Measurements from ENCODE around the gene ALG5. TPM values are rescaled to one million over a fixed set of nuclear protein-coding genes. Genes with fewer than 3 reads are reported as not detected.

The ALG5 gene
- total and polyA plus RNA-seq, 2 of the 4 experiments (the other 2 are of a cell fraction), result 19.4 to 21.9 TPM

GRCh38 chr13:36903925-36904595 is 95.1 kb downstream of the ALG5 start:
- ChIA-PET POLR2A (ENCODE audit: unreplicated experiment) (no interaction called here), CTCF (interaction anchor here (1.0 kb wide), 1 partner anchor 12 kb away, joined by 3 read pairs; no protein-coding TSS in a partner anchor)
- Histone ChIP-seq H3K4ac (ENCODE audit: low read depth, low read length) (no peak overlapping the region), H2BK20ac (ENCODE audit: low read depth, low read length) (no peak overlapping the region), H3K36me3 (ENCODE audit: control insufficient read depth, insufficient read depth, low read length) (peaks cover 2% of the 10 kb centered on the region), H3K4me3 (ENCODE audit: insufficient read depth, low read depth, low read length) (no peak overlapping the region), H2BK120ac (ENCODE audit: low read depth, low read length) (no peak overlapping the region), H3K14ac (replicated peaks; ENCODE audit: low read depth, low read length) (no peak overlapping the region), H3K27me3 (ENCODE audit: control insufficient read depth, insufficient read depth, low read length) (no peaks in the 10 kb centered on the region), H3K23ac (ENCODE audit: low read depth, low read length) (no peak overlapping the region), H4K20me1 (ENCODE audit: insufficient read depth, low read length) (no peaks in the 10 kb centered on the region), H2AK9ac (replicated peaks; ENCODE audit: low read depth, low read length, poor library complexity) (peak overlapping the region; percentile 33), H3K18ac (ENCODE audit: low read depth, low read length) (no peak overlapping the region), H3K56ac (ENCODE audit: extremely low read depth, insufficient read depth, low read length) (no peak overlapping the region), H3K9ac (ENCODE audit: low read depth, low read length) (no peak overlapping the region), H2BK15ac (ENCODE audit: low read depth, low read length) (no peak overlapping the region), H3K27ac (ENCODE audit: insufficient read depth, low read length) (no peak overlapping the region), H2AK5ac (ENCODE audit: low read depth, low read length) (no peak overlapping the region), H3K79me1 (ENCODE audit: low read depth in 1 of 2, low read length in 2 of 2) (peaks cover 23 to 50% of the 10 kb centered on the region in 2 experiments), H3K4me2 (ENCODE audit: low read depth, low read length) (no peak overlapping the region), H4K8ac (ENCODE audit: low read depth in 2 of 2, low read length in 2 of 2) (no peak overlapping the region), H4K5ac (ENCODE audit: low read depth, low read length) (no peak overlapping the region; the same call in 1 of the 2 replicates), H2AFZ (replicated peaks; ENCODE audit: low read length, poor library complexity) (no peak overlapping the region), H3K4me1 (ENCODE audit: control insufficient read depth, insufficient read depth, low read length) (peaks cover 7% of the 10 kb centered on the region), H3K9me1 (ENCODE audit: insufficient read depth, low read length) (no peaks in the 10 kb centered on the region), H2BK5ac (ENCODE audit: low read depth, low read length, poor library complexity, severe bottlenecking) (no peak overlapping the region), H4K91ac (ENCODE audit: insufficient read depth, low read depth, low read length) (no peak overlapping the region), H3K9me3 (ENCODE audit: control insufficient read depth, insufficient read depth, low read length) (peaks cover 5% of the 10 kb centered on the region; the same call in 1 of the 2 replicates)
- DNase-seq (no peak), ATAC-seq (ENCODE audit: low read depth) (peak; percentile 32)
- no TSS peak for BruUV-seq (replicated peaks)
- WGBS, 2 experiments (ENCODE audit: extremely low coverage in 2 of 2, insufficient read length in 1 of 2), result 100% methylated on average over 1 of the region's 8 CpGs; no CpG with 5 or more reads in 1 of the 2 experiments
- in situ Hi-C loops (cut with MboI; ENCODE audit: low sequenced_read_pairs), result no loop called here
- TF ChIP-seq CEBPB (IDR thresholded peaks at IDR 0.05; ENCODE audit: low read depth, low read length), result 0 out of 2 replicates have a peak, but pooled peaks have one; percentile 19
- no peak for TF ChIP-seq SMC3 (IDR thresholded peaks at IDR 0.05; ENCODE audit: low read depth, low read length)
- dilution Hi-C loops (cut with HindIII; ENCODE audit: low sequenced_read_pairs, unreplicated experiment), result no loop called here
- intact Hi-C loops (cut with micrococcal nuclease), result no loop called here

Other genes starting within 250 kb of the ALG5 start
- 0.54 and 0.83 TPM in 2 replicates for gene RFXAP, start 180.1 kb downstream of the ALG5 start, total RNA-seq (2012; rRNA removed)
- 2.2 and 2.7 TPM in 2 replicates for gene RFXAP, start 180.1 kb downstream of the ALG5 start, polyA plus RNA-seq (2012; rRNA removed)
- 4.8 and 5.8 TPM in 2 replicates for gene SMAD9, start 79.1 kb downstream of the ALG5 start, total RNA-seq (2012; rRNA removed)
- gene SMAD9, start 79.1 kb downstream of the ALG5 start, polyA plus RNA-seq (2012; rRNA removed), result 2.7 and 3.2 TPM in 2 replicates
- gene EXOSC8, start 1.4 kb upstream of the ALG5 start, total RNA-seq (2012; rRNA removed), result 29.8 and 31.7 TPM in 2 replicates
- 34.0 and 40.1 TPM in 2 replicates for gene EXOSC8, start 1.4 kb upstream of the ALG5 start, polyA plus RNA-seq (2012; rRNA removed)
- gene SUPT20H, start 60.3 kb upstream of the ALG5 start, total RNA-seq (2012; rRNA removed), result 44.4 and 46.6 TPM in 2 replicates
- gene SUPT20H, start 60.3 kb upstream of the ALG5 start, polyA plus RNA-seq (2012; rRNA removed), result 49.5 and 55.1 TPM in 2 replicates
- not detected in 2 replicates for gene CSNK1A1L, start 106.3 kb upstream of the ALG5 start, total RNA-seq (2012; rRNA removed)
- not detected in 2 replicates for gene CSNK1A1L, start 106.3 kb upstream of the ALG5 start, polyA plus RNA-seq (2012; rRNA removed)

Data from IMR-90 (cell line).